Caco-2 (cell line): ENCODE data around the gene PARD3. TPM values are rescaled to one million over a fixed set of nuclear protein-coding genes. Genes with fewer than 3 reads are reported as not detected.

Source experiments
- BruUV-seq: library from RNA; stranded (reverse); fragments of 400-500 nt; replicated peaks from 2 replicates; lab custom pipeline; 2021; lab: Mats Ljungman, UMichigan
- CTCF ChIA-PET: fragments of 300-600 bp; sonication (Branson Sonifier 250); formaldehyde crosslinking; loops from one replicate; lab custom pipeline; 2022; ENCODE audit warnings: antibody characterized with exemption; lab: Charles Lee
- POLR2A ChIA-PET: fragments of 300-600 bp; sonication (Branson Sonifier 250); formaldehyde crosslinking; loops from one replicate; lab custom pipeline; 2022; ENCODE audit warnings: antibody characterized with exemption; lab: Charles Lee
- DNase-seq, 2 experiments: peaks; one replicate each; pipeline versions ENCODE4 v3.0.0 to v3.0.0-alpha.2; 2020 to 2022
- H3K27me3 ChIP-seq: replicated peaks from 2 replicates; pipeline ENCODE4 v1.6.0; 2011; ENCODE audit warnings: low read length; ENCODE audit not compliant: control insufficient read depth, insufficient read depth
- H3K36me3 ChIP-seq: 2 replicates; pipeline ENCODE4 v1.5.1; 2011; ENCODE audit warnings: low read length; ENCODE audit not compliant: control insufficient read depth, insufficient read depth
- H3K4me1 ChIP-seq: fragments of 250-450 bp; sonication (Bioruptor Pico); 2 replicates; pipeline ENCODE4 v1.5.1; 2020; ENCODE audit warnings: mild to moderate bottlenecking
- H3K4me3 ChIP-seq: 2 replicates; pipeline ENCODE4 v1.5.1; 2011; ENCODE audit warnings: low read depth, mild to moderate bottlenecking, control low read depth, low read length
- H3K9me3 ChIP-seq: fragments of 250-450 bp; sonication (Bioruptor Pico); 2 replicates; pipeline ENCODE4 v1.5.1; 2020; ENCODE audit warnings: mild to moderate bottlenecking, moderate library complexity
- H3K27ac Mint-ChIP-seq: one replicate; pipeline ENCODE4 v1.8.0; 2022; ENCODE audit warnings: mixed read lengths; ENCODE audit not compliant: unreplicated experiment
- H3K27me3 Mint-ChIP-seq: one replicate; pipeline ENCODE4 v1.8.0; 2022; ENCODE audit warnings: mixed read lengths; ENCODE audit not compliant: insufficient read depth, unreplicated experiment
- H3K36me3 Mint-ChIP-seq: one replicate; pipeline ENCODE4 v1.8.0; 2022; ENCODE audit warnings: mild to moderate bottlenecking, mixed read lengths; ENCODE audit not compliant: insufficient read depth, unreplicated experiment
- H3K4me1 Mint-ChIP-seq: one replicate; pipeline ENCODE4 v1.8.0; 2022; ENCODE audit warnings: low read depth, mixed read lengths; ENCODE audit not compliant: unreplicated experiment
- H3K4me3 Mint-ChIP-seq: one replicate; pipeline ENCODE4 v1.8.0; 2022; ENCODE audit warnings: mild to moderate bottlenecking, moderate library complexity, mixed read lengths; ENCODE audit not compliant: unreplicated experiment
- H3K9me3 Mint-ChIP-seq: one replicate; pipeline ENCODE4 v1.8.0; 2022; ENCODE audit warnings: mixed read lengths; ENCODE audit not compliant: unreplicated experiment
- intact Hi-C: fragments of 100-400 bp; cut with micrococcal nuclease; formaldehyde crosslinking; loops from one replicate; pipeline ENCODE4 v1.10.0; 2022; ENCODE audit not compliant: unreplicated experiment
- total RNA-seq: library from RNA; stranded (reverse); gene quantifications from 2 replicates; pipeline ENCODE4 v1.2.3, GENCODE V29; 2022
- TF ChIP-seq, protein P1 (sequence below), 2 experiments: fragments of 200-600 bp in 1 of 2; IDR thresholded peaks; 1 replicate in 1 of 2; 2 replicates in 1 of 2; pipeline versions ENCODE4 v1.5.1 to v1.8.0; 2011 to 2022; ENCODE audit warnings: antibody characterized with exemption in 1 of 2, control low read depth in 1 of 2, inconsistent platforms in 1 of 2, low read depth in 1 of 2, low read length in 1 of 2, mild to moderate bottlenecking in 1 of 2, moderate library complexity in 1 of 2; ENCODE audit not compliant: insufficient read depth in 1 of 2, severe bottlenecking in 1 of 2, unreplicated experiment in 1 of 2

Gene PARD3
- total RNA-seq, 1 experiment from 2014 or later, result 80.7 TPM

DNA sequence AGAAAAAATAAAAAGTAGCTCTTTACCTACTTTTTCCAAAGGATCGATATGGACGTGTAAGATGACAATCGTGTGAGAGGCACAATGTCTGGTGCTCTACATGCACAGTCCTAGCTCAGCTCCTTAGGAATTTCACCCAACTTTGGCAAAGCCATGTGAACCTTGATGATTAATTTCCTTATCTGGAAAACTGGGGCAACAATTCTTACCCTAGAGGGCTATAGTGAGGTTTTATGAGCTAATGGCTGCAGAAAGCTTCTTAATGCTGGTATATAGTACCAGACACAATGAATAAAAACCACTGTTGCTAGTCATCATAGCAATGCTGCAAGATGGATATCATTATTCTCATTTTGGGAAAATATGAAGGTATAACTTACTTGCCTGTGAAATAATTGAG is 202.7 kb downstream of the PARD3 start:
- Mint-ChIP-seq H3K4me1 (peaks cover 12% of the 10 kb centered on the region), H3K27me3 (no peaks in the 10 kb centered on the region), H3K9me3 (no peaks in the 10 kb centered on the region), H3K27ac (no peak overlapping the region), H3K36me3 (no peaks in the 10 kb centered on the region), H3K4me3 (no peak overlapping the region)
- TF ChIP-seq, protein P1, sequence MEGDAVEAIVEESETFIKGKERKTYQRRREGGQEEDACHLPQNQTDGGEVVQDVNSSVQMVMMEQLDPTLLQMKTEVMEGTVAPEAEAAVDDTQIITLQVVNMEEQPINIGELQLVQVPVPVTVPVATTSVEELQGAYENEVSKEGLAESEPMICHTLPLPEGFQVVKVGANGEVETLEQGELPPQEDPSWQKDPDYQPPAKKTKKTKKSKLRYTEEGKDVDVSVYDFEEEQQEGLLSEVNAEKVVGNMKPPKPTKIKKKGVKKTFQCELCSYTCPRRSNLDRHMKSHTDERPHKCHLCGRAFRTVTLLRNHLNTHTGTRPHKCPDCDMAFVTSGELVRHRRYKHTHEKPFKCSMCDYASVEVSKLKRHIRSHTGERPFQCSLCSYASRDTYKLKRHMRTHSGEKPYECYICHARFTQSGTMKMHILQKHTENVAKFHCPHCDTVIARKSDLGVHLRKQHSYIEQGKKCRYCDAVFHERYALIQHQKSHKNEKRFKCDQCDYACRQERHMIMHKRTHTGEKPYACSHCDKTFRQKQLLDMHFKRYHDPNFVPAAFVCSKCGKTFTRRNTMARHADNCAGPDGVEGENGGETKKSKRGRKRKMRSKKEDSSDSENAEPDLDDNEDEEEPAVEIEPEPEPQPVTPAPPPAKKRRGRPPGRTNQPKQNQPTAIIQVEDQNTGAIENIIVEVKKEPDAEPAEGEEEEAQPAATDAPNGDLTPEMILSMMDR (IDR thresholded peaks at IDR 0.05; ENCODE audit: insufficient read depth in 1 of 2, low read depth in 1 of 2, low read length in 1 of 2, severe bottlenecking in 1 of 2, unreplicated experiment in 1 of 2), result no peak
- no peaks in the 10 kb centered on the region for H3K27me3 ChIP-seq
- CTCF ChIA-PET, result no interaction called here
- no peaks in the 10 kb centered on the region for H3K36me3 ChIP-seq
- POLR2A ChIA-PET, result no interaction called here
- intact Hi-C loops, result no loop called here
- no peaks in the 10 kb centered on the region for H3K4me1 ChIP-seq
- BruUV-seq, result no TSS peak
- no peaks in the 10 kb centered on the region for H3K9me3 ChIP-seq
- H3K4me3 ChIP-seq, result no peak overlapping the region
- no peak for DNase-seq

DNA sequence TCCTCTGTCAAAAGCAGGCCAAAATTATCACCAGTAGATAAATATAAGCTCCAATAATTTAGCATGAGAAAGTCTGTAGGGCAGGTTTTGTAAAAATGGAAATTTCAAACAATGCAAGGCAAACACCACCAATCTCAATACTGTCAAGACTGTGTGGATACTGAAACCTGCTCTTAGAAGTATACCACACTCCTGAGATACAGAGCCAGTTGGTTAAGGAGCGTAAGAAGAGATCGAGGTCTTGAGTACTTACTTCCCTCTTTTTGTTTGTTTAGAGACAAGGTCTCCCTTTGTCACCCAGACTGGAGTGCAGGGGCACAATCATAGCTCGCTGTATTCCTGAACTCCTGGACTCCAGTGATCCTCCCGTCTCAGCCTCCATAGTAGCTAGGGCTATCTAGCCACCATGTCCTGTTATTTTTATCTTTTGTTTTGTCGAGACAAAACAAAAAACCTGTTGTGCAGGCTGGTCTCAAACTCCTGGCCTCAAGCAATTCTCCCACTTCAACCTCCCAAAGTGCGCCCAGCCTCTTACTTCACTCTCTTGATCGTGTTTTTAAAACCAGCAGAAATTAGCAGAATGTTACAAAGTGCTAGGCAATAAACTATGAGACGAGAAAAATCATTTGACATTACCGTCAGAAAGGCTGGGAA is 205.7 kb downstream of the PARD3 start:
- no peaks in the 10 kb centered on the region for H3K36me3 Mint-ChIP-seq
- Histone ChIP-seq H3K36me3 (no peaks in the 10 kb centered on the region), H3K4me3 (no peak overlapping the region), H3K4me1 (no peaks in the 10 kb centered on the region), H3K9me3 (no peaks in the 10 kb centered on the region), H3K27me3 (no peaks in the 10 kb centered on the region)
- DNase-seq, result no peak
- TF ChIP-seq, protein P1 (IDR thresholded peaks at IDR 0.05; ENCODE audit: insufficient read depth in 1 of 2, low read depth in 1 of 2, low read length in 1 of 2, severe bottlenecking in 1 of 2, unreplicated experiment in 1 of 2), result no peak
- H3K27me3 Mint-ChIP-seq, result no peaks in the 10 kb centered on the region
- H3K9me3 Mint-ChIP-seq, result no peaks in the 10 kb centered on the region
- H3K4me1 Mint-ChIP-seq, result peaks cover 13% of the 10 kb centered on the region
- intact Hi-C loops, result no loop called here
- H3K4me3 Mint-ChIP-seq, result no peak overlapping the region
- no peak overlapping the region for H3K27ac Mint-ChIP-seq
- ChIA-PET CTCF (no interaction called here), POLR2A (interaction anchor here (0.6 kb wide), 1 partner anchor 29 kb away, joined by 3 read pairs; no protein-coding TSS in a partner anchor)
- BruUV-seq, result no TSS peak

DNA sequence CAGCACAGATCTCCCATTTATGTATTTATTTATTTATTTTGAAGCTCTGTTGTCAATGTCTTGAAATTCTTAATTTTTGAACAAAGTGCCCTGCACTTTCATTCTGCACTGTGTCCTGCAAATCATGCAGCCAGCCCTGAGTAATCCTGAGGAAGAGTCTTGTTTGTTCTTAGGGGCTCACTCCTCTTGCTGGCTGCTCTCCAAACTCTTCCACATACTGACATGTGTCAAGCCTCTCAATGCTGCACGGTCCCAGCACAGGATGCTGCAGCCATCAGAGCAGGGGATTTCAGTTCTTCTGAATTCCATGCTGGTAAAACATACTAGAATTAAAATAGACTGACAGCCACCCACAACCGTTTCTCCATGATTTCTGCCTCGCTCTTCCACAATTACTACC is 207.2 kb downstream of the PARD3 start:
- ChIA-PET POLR2A (no interaction called here), CTCF (no interaction called here)
- DNase-seq, result no peak
- Histone ChIP-seq H3K27me3 (no peaks in the 10 kb centered on the region), H3K9me3 (no peaks in the 10 kb centered on the region), H3K4me1 (no peaks in the 10 kb centered on the region), H3K4me3 (no peak overlapping the region), H3K36me3 (no peaks in the 10 kb centered on the region)
- Mint-ChIP-seq H3K27me3 (no peaks in the 10 kb centered on the region), H3K9me3 (no peaks in the 10 kb centered on the region), H3K4me1 (peaks cover 20% of the 10 kb centered on the region), H3K4me3 (no peak overlapping the region), H3K27ac (no peak overlapping the region), H3K36me3 (peaks cover 2% of the 10 kb centered on the region)
- intact Hi-C loops, result no loop called here
- no TSS peak for BruUV-seq
- TF ChIP-seq, protein P1 (IDR thresholded peaks at IDR 0.05; ENCODE audit: insufficient read depth in 1 of 2, low read depth in 1 of 2, low read length in 1 of 2, severe bottlenecking in 1 of 2, unreplicated experiment in 1 of 2), result no peak
